GM19238 (cell line): ENCODE data around the gene DHX30.
"Not testable (repeated sequence)": the region's sequence is repeated elsewhere in the genome, so short reads cannot be mapped to it uniquely, and the experiment has no call there.

Experiments used
- DNase-seq: peaks from one replicate; pipeline ENCODE4 v3.0.0; 2011; ENCODE audit warnings: low spot score; ENCODE audit not compliant: insufficient read length

The DHX30 gene, protein sequence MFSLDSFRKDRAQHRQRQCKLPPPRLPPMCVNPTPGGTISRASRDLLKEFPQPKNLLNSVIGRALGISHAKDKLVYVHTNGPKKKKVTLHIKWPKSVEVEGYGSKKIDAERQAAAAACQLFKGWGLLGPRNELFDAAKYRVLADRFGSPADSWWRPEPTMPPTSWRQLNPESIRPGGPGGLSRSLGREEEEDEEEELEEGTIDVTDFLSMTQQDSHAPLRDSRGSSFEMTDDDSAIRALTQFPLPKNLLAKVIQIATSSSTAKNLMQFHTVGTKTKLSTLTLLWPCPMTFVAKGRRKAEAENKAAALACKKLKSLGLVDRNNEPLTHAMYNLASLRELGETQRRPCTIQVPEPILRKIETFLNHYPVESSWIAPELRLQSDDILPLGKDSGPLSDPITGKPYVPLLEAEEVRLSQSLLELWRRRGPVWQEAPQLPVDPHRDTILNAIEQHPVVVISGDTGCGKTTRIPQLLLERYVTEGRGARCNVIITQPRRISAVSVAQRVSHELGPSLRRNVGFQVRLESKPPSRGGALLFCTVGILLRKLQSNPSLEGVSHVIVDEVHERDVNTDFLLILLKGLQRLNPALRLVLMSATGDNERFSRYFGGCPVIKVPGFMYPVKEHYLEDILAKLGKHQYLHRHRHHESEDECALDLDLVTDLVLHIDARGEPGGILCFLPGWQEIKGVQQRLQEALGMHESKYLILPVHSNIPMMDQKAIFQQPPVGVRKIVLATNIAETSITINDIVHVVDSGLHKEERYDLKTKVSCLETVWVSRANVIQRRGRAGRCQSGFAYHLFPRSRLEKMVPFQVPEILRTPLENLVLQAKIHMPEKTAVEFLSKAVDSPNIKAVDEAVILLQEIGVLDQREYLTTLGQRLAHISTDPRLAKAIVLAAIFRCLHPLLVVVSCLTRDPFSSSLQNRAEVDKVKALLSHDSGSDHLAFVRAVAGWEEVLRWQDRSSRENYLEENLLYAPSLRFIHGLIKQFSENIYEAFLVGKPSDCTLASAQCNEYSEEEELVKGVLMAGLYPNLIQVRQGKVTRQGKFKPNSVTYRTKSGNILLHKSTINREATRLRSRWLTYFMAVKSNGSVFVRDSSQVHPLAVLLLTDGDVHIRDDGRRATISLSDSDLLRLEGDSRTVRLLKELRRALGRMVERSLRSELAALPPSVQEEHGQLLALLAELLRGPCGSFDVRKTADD

GRCh38 chr3:47802734-47803479 is at the start of gene DHX30:
Gene DHX30, plus strand, starts transcription at chr3:47803138. Its CDS starts 7,546 bp downstream, at chr3:47810684.
- DNase-seq = peak; percentile 93

DNA sequence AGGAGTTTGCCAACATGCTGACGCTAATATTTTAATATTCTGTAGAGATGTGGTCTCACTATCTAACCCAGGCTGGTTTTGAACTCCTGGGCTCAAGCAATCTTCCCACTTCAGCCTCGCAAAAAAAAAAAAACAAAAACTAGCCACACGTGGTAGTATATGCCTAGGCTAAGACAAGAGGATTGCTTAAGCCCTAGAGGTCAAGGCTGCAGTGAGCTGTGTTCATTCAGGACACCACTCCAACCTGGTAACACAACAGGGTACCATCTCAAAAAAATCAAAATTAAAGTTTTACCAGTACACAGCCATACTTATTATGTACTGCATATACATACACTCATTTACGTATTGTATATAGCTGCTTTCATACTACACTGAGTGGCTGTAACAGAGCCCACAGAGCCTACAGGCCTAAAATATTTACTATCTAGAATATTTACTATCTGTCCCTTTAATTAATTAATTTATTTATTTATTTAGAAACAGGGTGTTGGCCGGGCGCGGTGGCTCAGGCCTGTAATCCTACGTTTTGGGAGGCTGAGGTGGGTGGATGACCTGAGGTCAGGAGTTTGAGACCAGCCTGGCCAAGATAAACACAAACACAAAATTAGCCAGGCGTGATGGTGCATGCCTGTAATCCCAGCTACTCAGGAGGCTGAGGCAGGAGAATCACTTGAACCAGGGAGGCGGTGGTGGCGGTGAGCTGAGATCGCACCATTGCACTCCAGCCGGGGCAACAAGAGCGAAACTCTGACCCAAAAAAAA is 44.5 kb upstream of the DHX30 start:
- no peak for DNase-seq

DNA sequence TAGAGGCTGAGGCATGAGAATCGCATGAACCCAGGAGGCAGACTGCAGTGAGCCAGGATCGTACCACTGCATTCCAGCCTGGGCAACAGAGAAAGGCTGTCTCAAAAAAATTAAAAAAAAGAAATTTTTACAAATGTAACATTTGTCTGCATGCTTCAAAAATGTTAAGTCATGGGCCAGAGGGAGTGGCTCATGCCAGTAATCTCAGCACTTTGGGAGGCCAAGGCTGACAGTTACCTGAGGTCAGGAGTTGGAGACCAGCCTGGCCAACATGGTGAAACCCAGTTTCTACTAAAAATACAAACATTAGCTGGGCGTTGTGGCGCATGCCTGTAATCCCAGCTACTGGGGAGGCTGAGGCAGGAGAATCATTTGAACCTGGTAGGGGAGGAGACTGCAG is 42.7 kb upstream of the DHX30 start:
- DNase-seq = not testable (repeated sequence)

DNA sequence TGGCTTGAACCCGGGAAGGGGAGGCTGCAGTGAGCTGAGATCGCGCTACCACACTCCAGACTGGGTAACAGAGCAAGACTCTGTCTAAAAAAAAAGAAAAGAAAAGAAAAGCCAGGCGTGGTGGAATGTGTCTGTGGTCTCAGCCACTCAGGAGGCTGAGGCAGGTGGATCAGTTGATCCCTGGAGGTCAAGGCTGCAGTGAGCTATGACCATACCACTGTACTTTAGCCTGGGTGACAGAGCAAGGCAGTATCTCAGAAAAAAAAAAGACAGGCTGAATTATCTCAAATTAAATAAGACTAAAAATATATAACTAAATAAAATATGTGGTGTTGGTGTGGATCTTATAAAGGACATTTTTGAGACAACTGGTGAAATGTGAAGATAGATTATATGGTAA is 41.9 kb upstream of the DHX30 start:
- no peak for DNase-seq

DNA sequence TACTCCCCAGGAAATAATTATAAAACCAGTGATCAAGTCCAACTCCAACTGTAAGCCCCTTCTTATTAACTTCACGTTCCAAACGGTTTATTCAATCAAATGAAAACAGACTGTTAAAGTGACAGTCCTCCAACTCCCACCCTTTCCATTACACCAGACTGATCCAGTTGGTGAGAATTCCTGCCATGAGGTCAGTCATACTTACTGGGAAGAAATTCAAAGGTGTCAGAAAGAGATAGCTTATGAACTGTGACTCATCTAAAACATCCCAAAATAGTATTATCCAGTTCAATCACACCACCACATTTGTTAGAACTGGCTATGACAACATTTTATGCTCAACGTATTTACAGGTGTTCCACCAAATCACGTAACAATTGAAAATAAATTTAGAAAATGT is 40.7 kb upstream of the DHX30 start:
- no peak for DNase-seq

DNA sequence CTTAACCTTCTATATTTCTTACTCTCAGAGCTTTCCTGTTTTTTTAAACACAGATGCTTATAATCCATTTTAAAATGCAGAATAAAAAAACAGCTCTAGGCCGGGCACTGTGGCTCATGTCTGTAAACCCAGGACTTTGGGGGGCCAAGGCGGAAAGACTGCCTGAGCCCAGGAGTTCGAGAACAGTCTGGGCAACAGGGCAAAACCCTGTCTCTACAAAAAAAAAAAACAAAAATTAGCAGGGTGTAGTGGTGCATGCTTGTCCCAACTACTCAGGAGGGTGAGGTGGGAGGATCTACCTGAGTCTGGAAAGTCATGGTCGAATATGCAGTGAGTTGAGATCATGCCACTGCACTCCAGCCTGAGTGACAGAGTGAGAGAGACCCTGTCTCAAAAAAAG is 36.8 kb upstream of the DHX30 start:
- no peak for DNase-seq

DNA sequence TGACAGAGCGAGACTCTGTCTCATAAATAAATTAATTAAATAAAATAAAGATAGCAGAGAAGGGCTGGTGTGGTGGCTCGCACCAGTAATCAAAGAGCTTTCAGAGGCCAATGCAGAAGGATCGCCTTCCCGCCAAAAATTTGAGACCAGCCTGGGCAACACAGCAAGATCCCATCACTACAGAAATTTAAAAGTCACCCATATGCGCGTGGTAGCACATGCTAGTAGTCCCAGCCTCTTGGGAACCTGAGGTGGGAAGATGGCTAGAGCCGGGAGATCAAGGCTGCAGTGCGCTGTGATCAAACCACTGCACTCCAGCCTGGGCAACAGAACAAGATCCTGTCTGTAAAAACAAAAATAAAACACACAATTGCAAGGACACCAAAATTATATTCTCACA is 30.9 kb upstream of the DHX30 start:
- no peak for DNase-seq

DNA sequence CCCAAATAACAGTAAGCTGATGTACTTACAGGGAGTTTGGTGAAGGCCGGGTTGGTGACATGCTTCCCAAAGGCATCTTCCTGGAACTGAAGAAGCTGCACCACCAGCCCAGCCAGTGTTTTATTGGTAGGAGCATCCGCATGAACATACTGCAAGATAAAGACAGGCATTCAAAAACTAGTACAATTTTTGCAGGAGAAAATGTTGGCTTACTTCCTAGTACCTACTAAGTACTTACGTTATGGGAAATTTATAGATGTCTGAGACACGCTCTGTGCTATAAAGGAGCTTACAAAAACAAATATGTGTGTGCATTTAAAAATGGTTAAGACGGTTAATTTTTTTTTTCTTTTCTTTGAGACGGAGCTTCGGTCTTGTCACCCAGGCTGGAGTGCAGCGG is 30.1 kb upstream of the DHX30 start:
- DNase-seq = no peak

GRCh38 chr3:47778746-47779145 is 24.2 kb upstream of the DHX30 start:
- DNase-seq = no peak

GRCh38 chr3:47780741-47781684 is 21.9 kb upstream of the DHX30 start:
- peak; percentile 52 for DNase-seq

- peak; percentile 96 for DNase-seq
Measured at GRCh38 chr3:47781685-47782445, 21.1 kb upstream of the DHX30 start, which contains the start of gene SMARCC1. Gene SMARCC1, minus strand, starts transcription at chr3:47781893. Its CDS starts 96 bp downstream, at chr3:47781797.

GRCh38 chr3:47782446-47783308 is 20.3 kb upstream of the DHX30 start:
- DNase-seq = no peak

GRCh38 chr3:47783673-47784072 is 19.3 kb upstream of the DHX30 start:
- DNase-seq = no peak

DNA sequence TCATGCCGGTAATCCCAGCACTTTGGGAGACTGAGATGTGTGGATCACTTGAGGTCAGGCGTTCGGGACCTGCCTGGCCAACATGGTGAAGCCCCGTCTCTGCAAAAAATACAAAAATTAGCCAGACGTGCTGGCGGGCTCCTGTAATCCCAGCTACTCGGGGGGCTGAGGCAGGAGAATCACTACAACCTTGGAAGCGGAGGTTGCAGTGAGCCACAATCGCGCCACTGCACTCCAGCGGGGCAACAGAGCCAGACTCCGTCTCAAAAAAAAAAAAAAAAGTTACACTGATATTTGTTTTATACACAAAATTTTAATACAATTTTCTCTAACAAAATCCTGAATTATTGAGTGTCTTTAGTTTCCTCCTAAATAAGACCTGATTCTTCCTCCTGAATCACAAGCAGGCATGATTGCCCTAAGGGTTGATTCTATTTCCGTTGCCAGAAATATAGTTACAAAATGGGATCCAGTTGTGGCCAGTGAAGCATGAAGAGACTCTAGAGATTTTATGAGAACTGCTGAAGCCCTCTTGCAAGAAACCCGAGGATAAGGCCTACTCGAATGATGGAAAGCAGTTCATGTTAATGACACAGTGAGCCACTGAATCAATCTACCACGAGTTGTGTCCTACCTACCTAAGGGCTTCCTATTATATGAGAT is 11.6 kb upstream of the DHX30 start:
- DNase-seq = no peak

DNA sequence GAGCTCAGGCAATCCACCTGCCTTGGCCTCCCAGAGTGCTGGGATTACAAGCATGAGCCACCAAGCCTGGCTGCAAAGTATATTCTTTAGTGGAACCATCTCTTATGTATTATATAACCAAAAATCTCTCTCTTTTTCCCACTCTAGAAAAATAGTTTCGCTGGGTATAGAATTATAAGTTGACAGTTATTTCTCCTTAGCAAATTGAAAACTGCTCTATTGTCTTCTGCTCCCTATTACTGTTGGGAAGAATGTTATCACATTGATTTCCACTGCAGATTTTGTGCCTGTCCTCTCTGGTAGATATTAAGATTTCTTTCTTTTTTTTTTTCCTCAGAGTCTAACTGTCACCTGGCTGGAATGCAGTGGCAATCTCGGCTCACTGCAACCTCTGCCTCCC is 10.2 kb upstream of the DHX30 start:
- no peak for DNase-seq

GRCh38 chr3:47794544-47794943 is 8.4 kb upstream of the DHX30 start:
- DNase-seq = no peak

DNA sequence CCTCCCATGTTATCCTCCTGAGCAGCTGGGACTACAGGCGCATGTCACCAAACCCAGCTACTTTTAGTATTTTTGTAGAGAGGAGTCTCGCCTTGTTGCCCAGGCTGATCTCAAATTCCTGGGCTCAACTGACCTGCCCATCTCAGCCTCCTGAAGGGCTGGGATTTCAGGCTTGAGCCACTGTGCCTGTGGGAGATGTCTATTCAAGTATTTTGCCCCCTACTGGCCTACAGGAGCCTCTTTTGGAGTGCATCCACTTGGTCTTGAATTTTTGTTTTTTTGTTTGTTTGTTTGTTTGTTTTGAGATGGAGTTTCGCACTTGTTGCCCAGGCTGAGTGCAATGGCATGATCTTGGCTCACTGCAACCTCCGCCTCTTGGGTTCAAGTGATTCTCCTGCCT is 3.2 kb upstream of the DHX30 start:
- DNase-seq = no peak
